ENCODE measurements around the gene MYH14. TPM values are rescaled to one million over a fixed set of nuclear protein-coding genes. Genes with fewer than 3 reads are reported as not detected.
A peak's percentile ranks its signal among the peaks of the same experiment; 100 is the strongest.

MYH14 gene
- total RNA-seq, 4 donors from 2014 or later = 103 to 174 (median 141) TPM

DNA sequence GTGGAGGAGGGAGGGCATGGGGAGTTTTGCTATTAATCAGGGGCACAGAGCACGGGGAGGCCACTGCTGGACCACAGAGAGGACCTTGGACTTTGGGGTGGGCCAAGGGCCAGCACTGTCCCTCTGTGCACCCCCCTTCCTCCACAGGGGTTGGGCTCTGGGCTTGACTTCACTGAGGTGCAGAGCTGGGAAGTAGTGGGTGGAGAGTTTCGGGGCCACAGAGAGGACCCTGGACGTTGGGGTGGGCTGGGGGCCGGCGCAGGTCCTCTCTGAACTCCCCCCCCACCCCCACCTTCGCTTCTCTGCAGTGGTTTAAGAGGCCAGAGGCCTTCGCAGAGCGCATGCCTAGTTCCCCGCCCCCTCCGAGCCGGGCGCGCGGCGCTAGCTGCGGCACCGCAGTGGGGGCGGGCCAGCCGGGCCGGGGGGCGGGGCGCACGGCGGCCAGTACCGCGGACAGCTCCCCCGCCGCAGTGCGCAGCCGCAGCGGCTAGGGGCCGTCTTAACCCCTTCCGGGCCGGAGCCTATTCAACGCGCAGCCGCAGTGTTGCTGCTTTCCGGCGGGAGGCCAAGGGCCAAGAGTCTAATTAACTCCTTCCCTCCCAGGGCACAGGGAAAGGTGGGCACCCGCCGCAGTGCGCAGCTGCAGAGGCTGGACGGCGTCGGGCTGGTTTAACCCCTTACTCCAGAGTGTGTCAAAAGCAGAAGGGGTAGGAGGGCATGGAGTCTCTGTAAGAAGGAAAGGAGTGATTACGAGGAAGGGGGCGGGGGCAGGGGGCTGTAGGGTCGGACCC, 122.1 kb downstream of the MYH14 start:
- intact Hi-C loops (cut with DNase I; ENCODE audit: low total_unique reads) = no loop called here
- Histone ChIP-seq H3K36me3 (no peaks in the 10 kb centered on the region), H3K27me3 (peaks cover 12 to 24% (median 18%) of the 10 kb centered on the region in 3 donors), H3K9me3 (no peaks in the 10 kb centered on the region), H3K4me1 (peaks cover 20 to 23% of the 10 kb centered on the region in 2 donors), H3K27ac (no peak overlapping the region), H3K4me3 (peak overlapping the region in 1 of 4 donors; percentile 32)
- in situ Hi-C loops (cut with MboI; ENCODE audit: low sequenced_read_pairs in 4 of 4) = no loop called here
- peak in 1 of 2 donors; percentile 44 for DNase-seq
- no peak for ATAC-seq
- TF ChIP-seq, protein P1, sequence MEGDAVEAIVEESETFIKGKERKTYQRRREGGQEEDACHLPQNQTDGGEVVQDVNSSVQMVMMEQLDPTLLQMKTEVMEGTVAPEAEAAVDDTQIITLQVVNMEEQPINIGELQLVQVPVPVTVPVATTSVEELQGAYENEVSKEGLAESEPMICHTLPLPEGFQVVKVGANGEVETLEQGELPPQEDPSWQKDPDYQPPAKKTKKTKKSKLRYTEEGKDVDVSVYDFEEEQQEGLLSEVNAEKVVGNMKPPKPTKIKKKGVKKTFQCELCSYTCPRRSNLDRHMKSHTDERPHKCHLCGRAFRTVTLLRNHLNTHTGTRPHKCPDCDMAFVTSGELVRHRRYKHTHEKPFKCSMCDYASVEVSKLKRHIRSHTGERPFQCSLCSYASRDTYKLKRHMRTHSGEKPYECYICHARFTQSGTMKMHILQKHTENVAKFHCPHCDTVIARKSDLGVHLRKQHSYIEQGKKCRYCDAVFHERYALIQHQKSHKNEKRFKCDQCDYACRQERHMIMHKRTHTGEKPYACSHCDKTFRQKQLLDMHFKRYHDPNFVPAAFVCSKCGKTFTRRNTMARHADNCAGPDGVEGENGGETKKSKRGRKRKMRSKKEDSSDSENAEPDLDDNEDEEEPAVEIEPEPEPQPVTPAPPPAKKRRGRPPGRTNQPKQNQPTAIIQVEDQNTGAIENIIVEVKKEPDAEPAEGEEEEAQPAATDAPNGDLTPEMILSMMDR (IDR thresholded peaks at IDR 0.05 in 4 of 5, conservative IDR thresholded peaks at IDR 0.05 in 1 of 5) = no peak
- TF ChIP-seq POLR2A (IDR thresholded peaks at IDR 0.05) = no peak

DNA sequence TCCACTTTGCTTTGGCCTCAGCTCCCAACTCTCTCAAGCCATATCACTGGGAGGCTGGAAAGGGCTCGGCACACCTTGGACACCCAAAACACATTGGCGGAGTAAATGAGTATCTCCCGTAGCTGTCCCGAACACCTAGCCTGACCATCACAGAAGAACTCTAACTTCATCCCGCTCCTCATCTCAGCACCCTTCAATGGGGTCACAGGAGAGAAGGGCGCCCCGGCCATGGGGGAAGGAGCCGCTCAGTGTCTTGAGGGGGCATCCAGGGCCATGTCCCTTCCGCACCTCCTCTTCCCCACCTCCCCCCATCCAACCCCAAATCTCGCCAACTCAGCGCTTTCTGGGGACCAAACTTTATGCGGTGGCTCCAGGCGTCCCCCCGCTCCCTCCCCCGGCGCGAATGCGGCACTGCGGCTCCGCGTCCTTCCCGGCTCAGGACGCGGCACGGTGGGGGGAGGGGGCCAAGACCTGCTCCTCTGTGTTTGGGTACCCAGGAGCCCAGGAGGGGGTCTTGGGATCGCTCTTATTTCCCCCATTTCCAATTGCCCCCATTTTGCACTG, 122.8 kb downstream of the MYH14 start:
- in situ Hi-C loops (cut with MboI; ENCODE audit: low sequenced_read_pairs in 4 of 4) = no loop called here
- H3K27me3 ChIP-seq = peaks cover 12 to 25% (median 18%) of the 10 kb centered on the region in 3 donors
- DNase-seq = no peak

DNA sequence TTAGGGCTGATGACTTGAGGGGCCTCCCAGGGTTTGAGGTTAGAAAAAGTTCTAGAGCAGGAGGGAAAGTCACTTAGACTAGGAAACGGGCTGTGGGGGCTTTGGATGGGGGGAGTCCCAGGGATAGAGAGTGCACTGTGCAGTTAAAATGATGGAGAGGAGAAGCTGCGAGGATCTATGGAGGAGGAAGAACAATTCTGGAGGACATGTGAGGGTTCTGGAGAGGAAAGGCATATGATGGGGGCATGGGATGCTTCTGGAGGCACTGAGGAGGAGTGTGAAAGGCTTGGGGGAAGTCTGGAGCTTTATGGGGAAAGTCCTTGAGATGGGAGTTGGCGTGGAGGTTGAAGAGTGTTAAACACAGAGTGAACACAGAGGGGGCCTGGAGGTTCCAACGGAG, 123.6 kb downstream of the MYH14 start:
- TF ChIP-seq POLR2A (IDR thresholded peaks at IDR 0.05) = no peak
- TF ChIP-seq, protein P1 (IDR thresholded peaks at IDR 0.05 in 4 of 5, conservative IDR thresholded peaks at IDR 0.05 in 1 of 5) = no peak
- intact Hi-C loops (cut with DNase I; ENCODE audit: low total_unique reads) (no loop called here), in situ Hi-C loops (cut with MboI; ENCODE audit: low sequenced_read_pairs in 4 of 4) (no loop called here)
- ATAC-seq (no peak), DNase-seq (no peak)
- Histone ChIP-seq H3K4me1 (peaks cover 26 to 35% of the 10 kb centered on the region in 2 donors), H3K9me3 (no peaks in the 10 kb centered on the region), H3K27me3 (peaks cover 14 to 25% (median 18%) of the 10 kb centered on the region in 3 donors), H3K36me3 (no peaks in the 10 kb centered on the region), H3K4me3 (no peak overlapping the region), H3K27ac (no peak overlapping the region)

More for the DNA sequence above, 122.8 kb downstream of the MYH14 start:
- Histone ChIP-seq H3K4me1 (peaks cover 21 to 29% of the 10 kb centered on the region in 2 donors), H3K27ac (no peak overlapping the region), H3K9me3 (no peaks in the 10 kb centered on the region), H3K36me3 (no peaks in the 10 kb centered on the region), H3K4me3 (peak overlapping the region in 1 of 4 donors; percentile 32)
- ATAC-seq = no peak
- TF ChIP-seq POLR2A (IDR thresholded peaks at IDR 0.05) = no peak
- TF ChIP-seq, protein P1 (IDR thresholded peaks at IDR 0.05 in 4 of 5, conservative IDR thresholded peaks at IDR 0.05 in 1 of 5) = no peak
- intact Hi-C loops (cut with DNase I; ENCODE audit: low total_unique reads) = no loop called here

DNA sequence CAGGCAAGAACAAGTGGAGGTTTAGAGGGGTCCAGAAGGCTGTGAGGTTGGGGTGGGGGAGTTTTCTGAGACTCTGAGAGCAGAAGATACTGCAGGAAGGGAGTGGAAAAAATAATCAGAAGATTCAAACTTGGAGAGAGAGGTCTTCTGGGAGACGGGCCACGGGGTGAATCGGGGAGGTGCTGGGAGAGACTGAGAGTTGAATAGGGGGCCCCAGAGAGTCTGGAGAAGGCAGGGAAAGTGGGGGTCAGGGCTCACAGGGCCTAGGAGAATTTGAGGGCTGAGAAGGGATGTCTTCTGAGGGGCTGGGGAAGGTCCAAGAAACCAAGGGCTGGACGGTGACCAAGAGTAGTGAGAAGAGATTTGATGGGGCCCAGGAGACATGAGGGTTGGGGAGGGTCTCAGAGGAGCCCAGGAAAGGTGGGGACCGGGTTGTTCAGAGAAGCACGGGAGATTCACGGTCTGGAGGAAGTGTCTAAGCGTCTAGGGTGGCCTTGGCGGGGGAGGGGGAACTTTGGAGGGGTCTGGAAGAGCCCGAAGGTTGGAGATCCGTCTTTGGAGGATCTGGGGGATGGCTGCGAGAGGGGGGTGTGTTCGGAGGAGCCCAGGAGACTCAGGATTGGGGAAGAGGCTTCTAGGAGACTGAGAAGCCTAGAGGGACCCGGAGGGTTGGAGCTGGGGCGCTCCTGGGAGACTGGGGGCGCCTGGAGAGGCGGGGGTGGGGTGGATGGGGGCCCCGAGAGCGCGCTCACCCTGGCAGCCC, 124.2 kb downstream of the MYH14 start:
- Histone ChIP-seq H3K9me3 (no peaks in the 10 kb centered on the region), H3K27me3 (peaks cover 18 to 25% (median 19%) of the 10 kb centered on the region in 3 donors), H3K36me3 (no peaks in the 10 kb centered on the region), H3K4me1 (peaks cover 28 to 38% of the 10 kb centered on the region in 2 donors), H3K27ac (no peak overlapping the region), H3K4me3 (no peak overlapping the region)
- ATAC-seq (no peak), DNase-seq (peak in 1 of 2 donors; percentile 10)
- intact Hi-C loops (cut with DNase I; ENCODE audit: low total_unique reads) = no loop called here
- no peak for TF ChIP-seq POLR2A (IDR thresholded peaks at IDR 0.05)
- TF ChIP-seq, protein P1 (IDR thresholded peaks at IDR 0.05 in 4 of 5, conservative IDR thresholded peaks at IDR 0.05 in 1 of 5) = no peak
- in situ Hi-C loops (cut with MboI; ENCODE audit: low sequenced_read_pairs in 4 of 4) = no loop called here
